GOT3 (cell line): ENCODE results near the gene RPL38.
"Not testable (repeated sequence)": the region's sequence is repeated elsewhere in the genome, so short reads cannot be mapped to it uniquely, and the experiment has no call there.

Source experiments
- DNase-seq: peaks from one replicate; lab custom pipeline; 2025; ENCODE audit warnings: mixed read lengths; lab: John Stamatoyannopoulos, UW

Gene RPL38

GRCh38 chr17:74183411-74183810, 20.1 kb upstream of the RPL38 start:
- DNase-seq: no peak

- no peak for DNase-seq
Observed at GRCh38 chr17:74185571-74186185, 17.8 kb upstream of the RPL38 start.

- DNase-seq: no peak
Observed at GRCh38 chr17:74186498-74186897, 17.0 kb upstream of the RPL38 start.

GRCh38 chr17:74187761-74188160, 15.7 kb upstream of the RPL38 start:
- DNase-seq: no peak

GRCh38 chr17:74188687-74189086, 14.8 kb upstream of the RPL38 start:
- not testable (repeated sequence) for DNase-seq

GRCh38 chr17:74190154-74190553, 13.3 kb upstream of the RPL38 start:
- DNase-seq: no peak

GRCh38 chr17:74190807-74191406, 12.6 kb upstream of the RPL38 start:
- DNase-seq: no peak

- no peak for DNase-seq
Observed at GRCh38 chr17:74192950-74193781, 10.3 kb upstream of the RPL38 start.

GRCh38 chr17:74194682-74195081, 8.8 kb upstream of the RPL38 start:
- DNase-seq: no peak

GRCh38 chr17:74196541-74197317, 6.7 kb upstream of the RPL38 start:
- DNase-seq: no peak

GRCh38 chr17:74197801-74198200, 5.7 kb upstream of the RPL38 start:
- DNase-seq: no peak

- DNase-seq: no peak
Observed at GRCh38 chr17:74198694-74199093, 4.8 kb upstream of the RPL38 start.

- DNase-seq: no peak
Observed at GRCh38 chr17:74199306-74200092, 4.0 kb upstream of the RPL38 start.

GRCh38 chr17:74200112-74200511, 3.4 kb upstream of the RPL38 start:
- no peak for DNase-seq

GRCh38 chr17:74201250-74201649, 2.2 kb upstream of the RPL38 start:
- DNase-seq: no peak

- no peak for DNase-seq
Observed at GRCh38 chr17:74201948-74202347, 1.5 kb upstream of the RPL38 start.

- DNase-seq: no peak
Observed at GRCh38 chr17:74202938-74203337, 540 bp upstream of the RPL38 start.

- DNase-seq: no peak
Observed at GRCh38 chr17:74204474-74204873, 996 bp downstream of the RPL38 start.

GRCh38 chr17:74205274-74205673, 1.8 kb downstream of the RPL38 start:
- no peak for DNase-seq

- DNase-seq: no peak
Observed at GRCh38 chr17:74206332-74206818, 2.9 kb downstream of the RPL38 start.
